ENCODE measurements around the gene DNAJB14. TPM values are rescaled to one million over a fixed set of nuclear protein-coding genes. Genes with fewer than 3 reads are reported as not detected.

The DNAJB14 gene
- total RNA-seq, 2 experiments from 2014 or later = 34.6 to 35.7 TPM

DNA sequence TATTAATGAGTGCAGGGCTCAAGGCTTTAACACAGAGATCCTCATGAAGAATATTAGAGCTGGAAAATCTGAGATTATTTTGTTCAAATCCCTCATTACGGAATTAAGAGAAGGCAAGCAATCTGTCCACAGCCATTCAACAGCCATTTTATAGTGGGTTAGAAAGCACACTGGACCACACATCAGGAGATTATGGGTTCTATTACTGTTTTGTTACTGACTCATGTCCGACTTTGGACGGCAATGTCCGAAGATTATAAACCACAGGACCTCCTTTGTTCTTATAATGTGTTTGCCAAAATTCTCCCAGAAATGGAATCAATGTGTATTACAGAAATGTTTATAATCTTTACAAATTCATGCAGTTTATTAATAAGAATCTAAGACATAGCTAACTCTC, 60.3 kb downstream of the DNAJB14 start:
- no peak overlapping the region for H3K27ac Mint-ChIP-seq
- H3K4me1 Mint-ChIP-seq (ENCODE audit: low read depth) = peaks cover 12% of the 10 kb centered on the region
- no peak for DNase-seq
- no peak overlapping the region for H3K4me3 Mint-ChIP-seq
- no peaks in the 10 kb centered on the region for H3K27me3 Mint-ChIP-seq (ENCODE audit: low read depth)
- intact Hi-C loops (cut with micrococcal nuclease) = loop anchor here (5.0 kb wide), 1 partner anchor 164 kb away; no protein-coding TSS in a partner anchor
- peaks cover 5% of the 10 kb centered on the region for H3K36me3 Mint-ChIP-seq (ENCODE audit: low read depth)
- H3K9me3 Mint-ChIP-seq = no peaks in the 10 kb centered on the region
- CTCF ChIA-PET = interaction anchor here (0.5 to 3.1 kb wide), 6 partner anchors 68 to 334 kb away, joined by 3 to 50 read pairs (median 4); no protein-coding TSS in a partner anchor

DNA sequence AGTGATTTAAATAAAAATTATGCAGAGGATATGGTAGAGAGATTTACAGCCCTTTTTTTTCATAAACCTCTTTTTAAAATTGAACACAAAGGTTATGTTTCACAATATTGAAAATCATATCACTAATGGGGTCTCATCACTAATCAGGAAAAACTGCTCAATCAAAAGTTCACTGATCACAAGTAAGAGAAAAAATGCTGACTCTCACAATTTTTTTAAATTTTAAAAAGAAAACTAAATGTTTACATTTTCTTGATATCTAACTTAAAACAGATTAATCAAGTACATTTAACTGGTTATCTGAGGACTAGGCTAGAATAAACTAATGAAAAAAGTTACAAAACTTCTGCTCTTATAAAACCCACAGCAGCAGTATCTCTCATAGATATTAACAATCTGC, 60.7 kb downstream of the DNAJB14 start:
- CTCF ChIA-PET = interaction anchor here (0.5 to 3.1 kb wide), 6 partner anchors 28 to 334 kb away, joined by 3 to 50 read pairs (median 4); no protein-coding TSS in a partner anchor
- intact Hi-C loops (cut with micrococcal nuclease) = loop anchor here (1.0 to 5.0 kb wide), 5 partner anchors 63 to 322 kb away; no protein-coding TSS in a partner anchor
- no peak overlapping the region for H3K4me3 Mint-ChIP-seq
- H3K27ac Mint-ChIP-seq = no peak overlapping the region
- H3K4me1 Mint-ChIP-seq (ENCODE audit: low read depth) = peaks cover 7% of the 10 kb centered on the region
- H3K36me3 Mint-ChIP-seq (ENCODE audit: low read depth) = peaks cover 6% of the 10 kb centered on the region
- no peaks in the 10 kb centered on the region for H3K9me3 Mint-ChIP-seq
- DNase-seq = no peak
- H3K27me3 Mint-ChIP-seq (ENCODE audit: low read depth) = no peaks in the 10 kb centered on the region

DNA sequence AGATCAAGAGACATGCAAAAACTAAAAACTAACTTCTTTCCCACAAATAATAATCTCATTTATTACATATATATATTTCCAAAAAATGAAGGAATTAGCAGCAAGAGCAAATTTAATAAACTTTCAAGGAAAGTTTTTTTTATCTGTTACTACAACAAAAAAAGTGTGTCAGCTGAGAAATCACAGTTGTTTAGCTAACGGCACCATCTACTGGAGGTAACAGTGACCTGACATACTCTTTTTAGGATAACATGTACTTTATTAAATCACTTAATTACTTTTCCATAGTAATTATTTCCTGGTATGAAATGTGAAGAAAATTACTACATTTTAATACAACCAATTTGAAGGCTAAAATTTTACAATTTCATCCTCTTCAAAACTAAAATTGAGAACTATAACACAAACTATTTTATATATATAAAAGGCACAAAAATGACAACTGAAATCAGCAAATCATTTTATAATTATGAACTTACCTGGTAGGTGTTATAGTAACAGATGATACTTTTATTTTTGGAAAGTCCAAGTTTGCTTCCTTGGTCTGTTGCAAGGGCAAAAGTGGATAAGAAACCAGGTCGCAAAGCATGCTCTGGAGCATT, 61.3 kb downstream of the DNAJB14 start:
- Mint-ChIP-seq H3K27me3 (ENCODE audit: low read depth) (no peaks in the 10 kb centered on the region), H3K36me3 (ENCODE audit: low read depth) (peaks cover 8% of the 10 kb centered on the region), H3K4me3 (no peak overlapping the region), H3K9me3 (no peaks in the 10 kb centered on the region), H3K27ac (no peak overlapping the region), H3K4me1 (ENCODE audit: low read depth) (peaks cover 6% of the 10 kb centered on the region)
- peak; percentile 57 for DNase-seq
- CTCF ChIA-PET = interaction anchor here (0.6 to 3.1 kb wide), 16 partner anchors 9 to 468 kb away, joined by 3 to 50 read pairs (median 4); partner anchors contain the start of genes DAPP1 and LAMTOR3
- intact Hi-C loops (cut with micrococcal nuclease) = loop anchor here (1.0 to 5.0 kb wide), 5 partner anchors 64 to 322 kb away; no protein-coding TSS in a partner anchor

DNA sequence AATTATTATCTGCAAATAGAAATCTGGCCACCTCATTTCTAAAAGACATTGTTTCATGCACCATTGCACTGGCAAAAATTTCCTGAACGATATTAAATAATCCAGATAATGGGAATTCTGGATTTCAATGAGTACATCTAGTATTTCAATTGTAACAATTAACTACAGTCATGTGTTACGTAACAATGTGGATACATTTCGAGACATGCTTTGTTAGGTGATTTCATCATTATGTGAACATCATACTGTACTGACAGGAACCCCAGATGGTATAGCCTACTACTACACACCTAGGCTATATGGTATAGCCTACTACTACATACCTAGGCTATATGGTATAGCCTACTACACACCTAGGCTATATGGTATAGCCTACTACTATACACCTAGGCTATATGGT, 67.0 kb downstream of the DNAJB14 start:
- CTCF ChIA-PET = interaction anchor here (1.1 kb wide), 1 partner anchor 68 kb away, joined by 7 read pairs; no protein-coding TSS in a partner anchor
- Mint-ChIP-seq H3K9me3 (no peaks in the 10 kb centered on the region), H3K4me1 (ENCODE audit: low read depth) (no peaks in the 10 kb centered on the region), H3K27ac (no peak overlapping the region), H3K27me3 (ENCODE audit: low read depth) (no peaks in the 10 kb centered on the region), H3K36me3 (ENCODE audit: low read depth) (peaks cover 12% of the 10 kb centered on the region), H3K4me3 (no peak overlapping the region)
- intact Hi-C loops (cut with micrococcal nuclease) = no loop called here
- DNase-seq = no peak

DNA sequence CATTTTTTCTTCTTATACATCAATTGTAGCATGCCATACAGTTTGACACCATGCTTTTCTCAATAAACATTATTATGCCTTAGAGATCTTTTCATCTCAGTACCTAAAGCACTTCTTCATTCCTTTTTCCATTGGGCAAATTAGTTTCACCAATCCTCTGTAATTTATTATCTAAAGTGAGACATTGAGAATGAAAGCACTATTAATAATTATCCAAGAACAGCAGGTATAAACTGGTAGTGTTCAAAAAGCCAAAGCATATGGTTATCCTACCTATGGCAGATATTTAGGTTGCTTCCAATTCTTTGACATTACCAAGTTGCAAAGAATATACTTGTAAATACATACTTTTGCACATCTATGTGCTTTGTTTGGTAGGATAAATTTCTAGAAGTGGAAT, 67.8 kb downstream of the DNAJB14 start:
- CTCF ChIA-PET = no interaction called here

DNA sequence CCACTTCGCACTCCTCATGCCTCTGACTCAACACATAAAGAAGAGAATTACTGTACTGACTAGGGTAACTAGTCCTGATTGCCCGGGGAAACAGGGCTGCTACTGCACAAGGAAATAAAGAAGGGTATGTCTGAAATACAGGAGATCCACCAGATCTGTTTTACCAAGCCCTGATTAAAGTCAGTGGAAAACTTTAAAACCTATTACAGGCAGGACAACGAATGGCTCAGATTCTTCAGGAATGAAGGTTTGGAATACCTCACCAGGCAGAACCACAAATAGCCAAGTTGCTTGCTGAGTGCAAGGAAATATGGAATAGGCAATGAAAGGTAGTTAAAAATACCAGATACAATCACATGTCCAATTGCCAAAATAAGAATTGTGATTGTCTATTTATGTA, 69.5 kb downstream of the DNAJB14 start:
- DNase-seq = no peak
- intact Hi-C loops (cut with micrococcal nuclease) = no loop called here
- no peak overlapping the region for H3K4me3 Mint-ChIP-seq
- no peaks in the 10 kb centered on the region for H3K4me1 Mint-ChIP-seq (ENCODE audit: low read depth)
- H3K27ac Mint-ChIP-seq = no peak overlapping the region
- CTCF ChIA-PET = no interaction called here
- no peaks in the 10 kb centered on the region for H3K9me3 Mint-ChIP-seq
- H3K36me3 Mint-ChIP-seq (ENCODE audit: low read depth) = peaks cover 15% of the 10 kb centered on the region
- no peaks in the 10 kb centered on the region for H3K27me3 Mint-ChIP-seq (ENCODE audit: low read depth)

More for the DNA sequence above, 67.8 kb downstream of the DNAJB14 start:
- Mint-ChIP-seq H3K4me1 (ENCODE audit: low read depth) (no peaks in the 10 kb centered on the region), H3K4me3 (no peak overlapping the region), H3K36me3 (ENCODE audit: low read depth) (peaks cover 9% of the 10 kb centered on the region), H3K27me3 (ENCODE audit: low read depth) (no peaks in the 10 kb centered on the region), H3K27ac (no peak overlapping the region), H3K9me3 (no peaks in the 10 kb centered on the region)
- intact Hi-C loops (cut with micrococcal nuclease) = no loop called here
- no peak for DNase-seq

DNA sequence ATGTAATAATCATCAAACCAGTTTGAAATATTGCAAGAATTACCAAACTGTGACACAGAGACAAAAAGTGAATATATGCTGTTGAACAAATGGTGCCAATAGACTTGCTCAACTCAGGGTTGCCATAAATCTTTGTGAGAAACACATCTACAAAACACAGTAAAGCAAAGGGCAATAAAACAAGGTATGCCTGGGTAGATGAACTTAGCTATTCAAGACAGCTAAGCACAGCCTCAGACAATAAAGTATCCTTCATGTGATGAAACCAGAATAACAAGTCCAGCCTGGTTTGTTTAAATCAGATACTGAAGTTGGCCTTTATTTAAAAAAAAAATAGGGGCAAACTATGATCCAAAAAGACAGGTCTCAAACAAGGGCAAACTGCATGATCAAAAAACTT, 71.3 kb downstream of the DNAJB14 start:
- H3K4me1 Mint-ChIP-seq (ENCODE audit: low read depth) = no peaks in the 10 kb centered on the region
- H3K27me3 Mint-ChIP-seq (ENCODE audit: low read depth) = no peaks in the 10 kb centered on the region
- CTCF ChIA-PET = interaction anchor here (0.6 to 1.6 kb wide), 3 partner anchors 10 to 817 kb away, joined by 3 to 5 read pairs (median 4); no protein-coding TSS in a partner anchor
- H3K4me3 Mint-ChIP-seq = no peak overlapping the region
- intact Hi-C loops (cut with micrococcal nuclease) = no loop called here
- no peak overlapping the region for H3K27ac Mint-ChIP-seq
- no peaks in the 10 kb centered on the region for H3K9me3 Mint-ChIP-seq
- DNase-seq = no peak
- H3K36me3 Mint-ChIP-seq (ENCODE audit: low read depth) = peaks cover 11% of the 10 kb centered on the region

DNA sequence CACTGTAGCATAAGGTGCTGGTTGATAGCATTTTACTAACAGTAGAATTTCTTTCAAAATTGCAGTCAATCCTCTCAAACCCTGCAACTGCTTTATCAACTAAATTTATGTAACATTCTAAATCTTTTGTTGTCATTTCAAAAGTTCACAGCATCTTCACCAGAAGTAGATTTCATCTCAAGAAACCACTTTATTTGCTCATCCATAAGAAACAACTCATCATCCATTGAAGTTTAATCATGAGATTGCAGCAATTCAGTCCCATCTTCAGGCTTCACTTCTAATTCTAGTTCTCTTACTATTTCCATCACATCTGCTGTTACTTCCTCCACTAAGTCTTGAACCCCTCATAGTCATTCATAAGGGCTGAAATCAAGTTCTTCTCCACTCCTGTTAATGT, 73.8 kb downstream of the DNAJB14 start:
- intact Hi-C loops (cut with micrococcal nuclease) = no loop called here
- DNase-seq = no peak
- CTCF ChIA-PET = interaction anchor here (0.6 kb wide), 2 partner anchors 46 to 350 kb away, joined by 3 read pairs; no protein-coding TSS in a partner anchor
- H3K36me3 Mint-ChIP-seq (ENCODE audit: low read depth) = peaks cover 14% of the 10 kb centered on the region
- H3K27ac Mint-ChIP-seq = no peak overlapping the region
- H3K9me3 Mint-ChIP-seq = no peaks in the 10 kb centered on the region
- no peak overlapping the region for H3K4me3 Mint-ChIP-seq
- no peaks in the 10 kb centered on the region for H3K27me3 Mint-ChIP-seq (ENCODE audit: low read depth)
- H3K4me1 Mint-ChIP-seq (ENCODE audit: low read depth) = peaks cover 5% of the 10 kb centered on the region

DNA sequence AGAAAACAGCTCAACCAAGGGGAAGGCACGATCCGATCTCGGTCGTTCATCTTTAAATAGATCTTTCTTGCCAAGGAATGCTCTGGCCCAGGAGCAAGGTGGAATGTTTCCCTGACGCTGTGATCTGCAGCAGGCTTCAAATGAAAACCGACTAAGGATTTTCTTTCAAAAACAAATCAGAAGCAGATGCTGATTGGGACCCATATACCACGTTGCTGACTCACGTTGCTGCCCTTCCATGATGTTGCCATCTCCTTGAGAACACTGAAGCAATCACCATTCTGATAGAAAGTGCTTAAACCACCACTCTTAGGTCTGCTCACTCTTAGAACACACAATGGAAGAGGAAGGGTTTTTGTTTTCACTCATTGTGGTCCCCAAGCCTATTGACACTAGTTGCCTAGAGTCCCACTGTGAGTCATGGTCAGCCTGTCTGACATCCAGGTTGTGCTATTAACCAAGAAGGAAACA, 78.3 kb downstream of the DNAJB14 start:
- H3K36me3 Mint-ChIP-seq (ENCODE audit: low read depth) = peaks cover 25% of the 10 kb centered on the region
- intact Hi-C loops (cut with micrococcal nuclease) = no loop called here

DNA sequence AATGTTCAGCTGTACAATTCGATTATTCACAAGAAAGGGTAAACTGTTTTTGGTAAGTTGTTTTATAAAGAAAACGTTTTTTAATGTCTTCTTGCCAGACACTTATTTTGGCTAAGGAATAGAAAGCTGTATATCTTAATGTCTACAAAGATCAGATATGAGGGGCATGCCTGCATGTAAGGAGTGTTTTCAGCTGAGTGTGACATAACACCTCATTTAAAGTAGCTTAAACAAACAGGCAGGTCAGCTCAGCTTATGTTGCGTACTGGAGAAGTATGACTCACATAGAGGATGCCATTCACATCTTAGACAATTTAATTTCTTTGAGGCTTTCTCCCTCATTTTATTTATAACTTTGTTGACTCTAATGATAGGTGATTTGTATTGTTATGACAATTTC, 82.6 kb downstream of the DNAJB14 start:
- peaks cover 28% of the 10 kb centered on the region for H3K36me3 Mint-ChIP-seq (ENCODE audit: low read depth)

More for the DNA sequence above, 78.3 kb downstream of the DNAJB14 start:
- Mint-ChIP-seq H3K9me3 (no peaks in the 10 kb centered on the region), H3K27me3 (ENCODE audit: low read depth) (no peaks in the 10 kb centered on the region), H3K27ac (no peak overlapping the region), H3K4me3 (no peak overlapping the region), H3K4me1 (ENCODE audit: low read depth) (peaks cover 7% of the 10 kb centered on the region)
- CTCF ChIA-PET = no interaction called here
- no peak for DNase-seq

DNA sequence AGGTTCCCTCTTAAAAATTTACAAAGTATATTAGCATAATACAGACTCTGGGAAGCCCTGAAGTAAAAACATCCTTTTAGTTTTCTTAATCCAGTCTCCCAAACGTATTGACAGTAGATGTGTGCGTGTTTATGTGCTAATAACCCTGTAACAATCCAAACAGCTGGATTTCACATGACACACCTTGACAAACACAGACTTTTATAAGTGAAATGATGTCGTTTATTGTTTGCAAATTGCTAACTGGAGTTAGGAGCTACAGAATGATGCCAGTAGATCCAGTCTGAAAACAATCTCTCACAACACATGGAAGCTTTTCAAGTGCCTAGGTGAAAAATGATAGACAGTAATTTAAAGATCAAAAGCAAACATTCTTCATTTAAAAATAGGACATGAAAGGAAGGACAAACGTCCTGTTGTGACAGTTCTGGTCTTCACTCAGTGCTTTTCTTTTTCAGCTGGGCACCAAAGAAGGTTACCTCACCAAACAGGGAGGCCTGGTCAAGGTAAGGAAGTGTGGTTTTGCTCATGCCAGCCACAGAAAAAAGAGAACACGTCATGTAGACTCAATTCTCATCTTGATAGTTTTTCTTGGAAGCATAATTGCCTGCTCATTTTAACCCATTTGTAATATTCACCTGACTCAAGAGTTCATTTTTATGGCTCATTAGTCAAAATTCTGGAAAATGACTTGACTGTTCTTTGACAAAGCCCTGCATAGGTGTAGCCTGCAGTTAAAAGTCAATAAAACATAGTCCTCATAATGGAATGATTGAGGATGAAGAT, 85.1 kb downstream of the DNAJB14 start:
- no peaks in the 10 kb centered on the region for H3K9me3 Mint-ChIP-seq
- CTCF ChIA-PET = interaction anchor here (0.6 to 5.3 kb wide), 3 partner anchors 49 to 392 kb away, joined by 3 to 18 read pairs (median 3); no protein-coding TSS in a partner anchor
- peaks cover 24% of the 10 kb centered on the region for H3K36me3 Mint-ChIP-seq (ENCODE audit: low read depth)
- no peaks in the 10 kb centered on the region for H3K27me3 Mint-ChIP-seq (ENCODE audit: low read depth)
- peak; percentile 33 for DNase-seq
- peak overlapping the region; percentile 6 for H3K27ac Mint-ChIP-seq
- intact Hi-C loops (cut with micrococcal nuclease) = loop anchor here (1.0 to 2.0 kb wide), 2 partner anchors 9 to 15 kb away; no protein-coding TSS in a partner anchor
- peaks cover 32% of the 10 kb centered on the region for H3K4me1 Mint-ChIP-seq (ENCODE audit: low read depth)
- H3K4me3 Mint-ChIP-seq = no peak overlapping the region

More for the DNA sequence above, 82.6 kb downstream of the DNAJB14 start:
- Mint-ChIP-seq H3K27me3 (ENCODE audit: low read depth) (no peaks in the 10 kb centered on the region), H3K27ac (no peak overlapping the region), H3K4me3 (no peak overlapping the region), H3K9me3 (no peaks in the 10 kb centered on the region), H3K4me1 (ENCODE audit: low read depth) (peaks cover 20% of the 10 kb centered on the region)
- no peak for DNase-seq
- CTCF ChIA-PET = interaction anchor here (1.2 kb wide), 1 partner anchor 55 kb away, joined by 5 read pairs; no protein-coding TSS in a partner anchor
- intact Hi-C loops (cut with micrococcal nuclease) = no loop called here

DNA sequence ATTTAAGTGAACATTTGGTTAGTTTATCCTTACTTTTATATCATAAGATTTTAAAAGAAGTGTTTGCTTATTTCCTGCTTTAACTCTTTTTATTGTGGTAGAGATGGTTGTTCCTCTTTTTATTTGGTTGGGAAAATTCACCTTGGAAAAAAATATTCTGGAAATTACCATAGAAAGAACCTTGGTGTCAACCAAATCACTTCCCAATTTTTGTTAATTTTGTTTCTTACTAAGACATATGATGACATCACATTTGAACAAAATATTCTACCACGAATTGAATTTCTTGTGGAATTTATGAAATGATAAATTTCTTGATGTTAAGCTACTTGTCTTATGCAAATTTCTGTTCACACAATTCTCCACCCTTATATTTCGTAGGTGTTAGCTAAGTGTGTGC, 85.9 kb downstream of the DNAJB14 start:
- no peaks in the 10 kb centered on the region for H3K9me3 Mint-ChIP-seq
- DNase-seq = no peak
- CTCF ChIA-PET = interaction anchor here (0.6 to 5.3 kb wide), 2 partner anchors 48 to 391 kb away, joined by 3 to 18 read pairs; no protein-coding TSS in a partner anchor
- H3K4me3 Mint-ChIP-seq = no peak overlapping the region
- H3K36me3 Mint-ChIP-seq (ENCODE audit: low read depth) = peaks cover 22% of the 10 kb centered on the region
- H3K27me3 Mint-ChIP-seq (ENCODE audit: low read depth) = no peaks in the 10 kb centered on the region
- no peak overlapping the region for H3K27ac Mint-ChIP-seq
- intact Hi-C loops (cut with micrococcal nuclease) = loop anchor here (2.0 kb wide), 1 partner anchor 14 kb away; no protein-coding TSS in a partner anchor
- H3K4me1 Mint-ChIP-seq (ENCODE audit: low read depth) = peaks cover 39% of the 10 kb centered on the region

Measured in activated naive CD4-positive, alpha-beta T cell treated with anti-CD3 and anti-CD28 coated beads for 36 hours (primary cell).